Measurements from ENCODE around the gene DCTN5. TPM values are rescaled to one million over a fixed set of nuclear protein-coding genes. Genes with fewer than 3 reads are reported as not detected.
"Not testable (repeated sequence)": the region's sequence is repeated elsewhere in the genome, so short reads cannot be mapped to it uniquely, and the experiment has no call there.

Gene DCTN5
- polyA plus RNA-seq, 1 of the 3 experiments (the other 2 are of a cell fraction): 45.6 TPM

DNA sequence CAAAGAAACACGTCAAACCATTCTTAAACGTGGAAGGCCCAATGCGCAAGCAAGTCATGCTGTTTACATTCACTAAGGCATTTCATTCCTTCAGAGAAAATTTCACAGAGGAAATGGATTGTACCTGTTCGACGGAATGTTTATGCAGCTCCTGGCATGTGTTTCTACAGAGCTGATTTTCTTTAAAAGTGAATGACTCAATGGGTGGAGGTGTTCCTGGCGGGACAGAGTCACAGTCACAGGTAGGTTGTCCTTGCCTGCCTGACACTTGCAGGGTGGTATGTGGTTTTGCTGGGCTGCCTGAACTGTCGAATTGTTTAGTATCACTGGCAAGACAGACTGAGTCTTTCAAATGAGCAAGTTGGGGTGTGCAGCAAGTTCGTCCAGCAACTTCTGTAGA, 11.8 kb upstream of the DCTN5 start:
- no peaks in the 10 kb centered on the region for H3K9me2 ChIP-seq
- H3K79me2 ChIP-seq (ENCODE audit: insufficient read depth): peaks cover 21% of the 10 kb centered on the region
- WGBS (ENCODE audit: low lambda C conversion rate): over 99% methylated on average over 8 of the region's 8 CpGs
- CTCF ChIA-PET: no interaction called here
- no peak for TF ChIP-seq MXI1 (IDR thresholded peaks at IDR 0.05; ENCODE audit: low read depth, low read length)
- TF ChIP-seq GABPA (IDR thresholded peaks at IDR 0.05; ENCODE audit: low read depth): no peak
- no peak for TF ChIP-seq EZH2phosphoT487 (IDR thresholded peaks at IDR 0.05; ENCODE audit: borderline replicate concordance, low read depth)
- peaks cover 23 to 41% of the 10 kb centered on the region in 2 experiments for H3K36me3 ChIP-seq (replicated peaks in 1 of 2; ENCODE audit: control insufficient read depth in 1 of 2, insufficient read depth in 2 of 2, low read length in 1 of 2)
- no peak overlapping the region for H3K4me3 ChIP-seq (ENCODE audit: low read depth in 2 of 2, low read length in 1 of 2)
- no peaks in the 10 kb centered on the region for H3K27me3 ChIP-seq (ENCODE audit: insufficient read depth)
- H4K20me1 ChIP-seq (ENCODE audit: insufficient read depth): no peaks in the 10 kb centered on the region
- H2AFZ ChIP-seq (ENCODE audit: low read depth): no peak overlapping the region
- no peaks in the 10 kb centered on the region for H3K9me3 ChIP-seq
- H3K9ac ChIP-seq: no peak overlapping the region
- H3K4me2 ChIP-seq: no peak overlapping the region
- POLR2A ChIA-PET: no interaction called here
- DNase-seq: no peak
- H3K4me1 ChIP-seq (ENCODE audit: control insufficient read depth in 1 of 2, insufficient read depth in 2 of 2, low read depth in 1 of 2, low read length in 1 of 2): no peaks in the 10 kb centered on the region
- no peaks in the 10 kb centered on the region for H3F3A ChIP-seq (replicated peaks; ENCODE audit: insufficient read depth)
- H3K27ac ChIP-seq (ENCODE audit: low read depth in 2 of 2, low read length in 1 of 2): no peak overlapping the region

DNA sequence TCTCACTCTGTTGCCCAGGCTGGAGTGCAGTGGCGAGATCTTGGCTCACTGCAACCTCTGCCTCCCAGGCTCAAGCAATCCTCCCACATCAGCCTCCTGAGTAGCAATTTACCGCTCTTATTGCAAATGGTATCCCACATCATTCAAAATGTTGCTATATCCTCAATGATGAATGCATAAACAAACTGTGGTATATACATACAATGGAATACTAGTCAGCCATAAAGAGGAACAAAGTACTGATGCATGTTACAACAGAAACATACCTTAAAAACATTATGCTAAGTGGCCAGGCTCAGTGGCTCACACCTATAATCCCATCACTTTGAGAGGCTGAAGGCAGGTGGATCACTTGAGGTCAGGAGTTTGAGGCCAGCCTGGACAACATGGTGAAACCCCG, 9.4 kb upstream of the DCTN5 start:
- H2AFZ ChIP-seq (ENCODE audit: low read depth); CTCF ChIA-PET; H3F3A ChIP-seq (replicated peaks; ENCODE audit: insufficient read depth); DNase-seq; H3K27ac ChIP-seq (ENCODE audit: low read depth in 2 of 2, low read length in 1 of 2); POLR2A ChIA-PET; H3K9me3 ChIP-seq; H3K4me2 ChIP-seq; H3K9ac ChIP-seq; H3K4me3 ChIP-seq (ENCODE audit: low read depth in 2 of 2, low read length in 1 of 2); H3K4me1 ChIP-seq (ENCODE audit: control insufficient read depth in 1 of 2, insufficient read depth in 2 of 2, low read depth in 1 of 2, low read length in 1 of 2); H4K20me1 ChIP-seq (ENCODE audit: insufficient read depth); H3K9me2 ChIP-seq; H3K27me3 ChIP-seq (ENCODE audit: insufficient read depth): not testable (repeated sequence)
- WGBS (ENCODE audit: low lambda C conversion rate): 98% methylated on average over 3 of the region's 3 CpGs
- Histone ChIP-seq H3K79me2 (ENCODE audit: insufficient read depth) (peaks cover 21% of the 10 kb centered on the region), H3K36me3 (replicated peaks in 1 of 2; ENCODE audit: control insufficient read depth in 1 of 2, insufficient read depth in 2 of 2, low read length in 1 of 2) (peaks cover 32 to 47% of the 10 kb centered on the region in 2 experiments)

DNA sequence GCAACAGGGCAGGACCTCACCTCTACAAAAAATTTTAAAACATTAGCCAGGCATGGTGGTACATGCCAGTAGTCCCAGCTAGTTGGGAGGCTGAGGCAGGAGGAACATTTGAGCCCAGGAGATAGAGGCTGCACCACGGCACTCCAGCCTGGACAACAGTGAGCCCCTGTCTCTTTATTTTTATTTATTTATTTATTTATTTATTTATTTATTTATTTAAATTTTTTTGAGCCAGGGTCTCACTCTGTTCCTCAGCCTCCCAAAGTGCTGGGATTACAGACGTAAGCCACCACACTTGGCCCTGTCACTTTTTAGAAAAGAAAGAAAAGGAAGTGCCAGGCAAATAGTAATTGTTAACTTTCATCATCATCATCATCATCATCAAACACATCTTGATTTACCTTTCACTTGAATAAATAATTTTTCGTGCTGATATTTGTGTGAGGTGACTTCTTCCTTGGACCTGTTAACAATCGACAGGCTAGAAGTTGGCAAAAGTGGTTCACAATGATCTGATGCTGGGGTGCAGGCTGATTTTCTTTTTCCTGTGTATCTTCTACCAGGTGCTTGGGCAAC, 6.7 kb upstream of the DCTN5 start:
- Histone ChIP-seq H3F3A (replicated peaks; ENCODE audit: insufficient read depth) (no peaks in the 10 kb centered on the region), H3K36me3 (replicated peaks in 1 of 2; ENCODE audit: control insufficient read depth in 1 of 2, insufficient read depth in 2 of 2, low read length in 1 of 2) (peaks cover 26 to 41% of the 10 kb centered on the region in 2 experiments), H2AFZ (ENCODE audit: low read depth) (no peak overlapping the region), H3K9me3 (no peaks in the 10 kb centered on the region), H3K79me2 (ENCODE audit: insufficient read depth) (peaks cover 35% of the 10 kb centered on the region), H4K20me1 (ENCODE audit: insufficient read depth) (no peaks in the 10 kb centered on the region), H3K9ac (no peak overlapping the region), H3K9me2 (no peaks in the 10 kb centered on the region), H3K27me3 (ENCODE audit: insufficient read depth) (no peaks in the 10 kb centered on the region), H3K4me1 (ENCODE audit: control insufficient read depth in 1 of 2, insufficient read depth in 2 of 2, low read depth in 1 of 2, low read length in 1 of 2) (no peaks in the 10 kb centered on the region), H3K4me2 (no peak overlapping the region), H3K27ac (ENCODE audit: low read depth in 2 of 2, low read length in 1 of 2) (no peak overlapping the region), H3K4me3 (ENCODE audit: low read depth in 2 of 2, low read length in 1 of 2) (no peak overlapping the region)
- ChIA-PET POLR2A (no interaction called here), CTCF (no interaction called here)
- WGBS (ENCODE audit: low lambda C conversion rate): 91% methylated on average over 4 of the region's 4 CpGs
- no peak for DNase-seq
- TF ChIP-seq, protein P1, sequence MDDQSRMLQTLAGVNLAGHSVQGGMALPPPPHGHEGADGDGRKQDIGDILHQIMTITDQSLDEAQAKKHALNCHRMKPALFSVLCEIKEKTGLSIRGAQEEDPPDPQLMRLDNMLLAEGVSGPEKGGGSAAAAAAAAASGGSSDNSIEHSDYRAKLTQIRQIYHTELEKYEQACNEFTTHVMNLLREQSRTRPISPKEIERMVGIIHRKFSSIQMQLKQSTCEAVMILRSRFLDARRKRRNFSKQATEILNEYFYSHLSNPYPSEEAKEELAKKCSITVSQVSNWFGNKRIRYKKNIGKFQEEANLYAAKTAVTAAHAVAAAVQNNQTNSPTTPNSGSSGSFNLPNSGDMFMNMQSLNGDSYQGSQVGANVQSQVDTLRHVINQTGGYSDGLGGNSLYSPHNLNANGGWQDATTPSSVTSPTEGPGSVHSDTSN (IDR thresholded peaks at IDR 0.05): no peak
- no peak for TF ChIP-seq ELF1 (IDR thresholded peaks at IDR 0.05)
- no peak for TF ChIP-seq NFIC (IDR thresholded peaks at IDR 0.05; ENCODE audit: borderline replicate concordance)
- TF ChIP-seq, protein P2, sequence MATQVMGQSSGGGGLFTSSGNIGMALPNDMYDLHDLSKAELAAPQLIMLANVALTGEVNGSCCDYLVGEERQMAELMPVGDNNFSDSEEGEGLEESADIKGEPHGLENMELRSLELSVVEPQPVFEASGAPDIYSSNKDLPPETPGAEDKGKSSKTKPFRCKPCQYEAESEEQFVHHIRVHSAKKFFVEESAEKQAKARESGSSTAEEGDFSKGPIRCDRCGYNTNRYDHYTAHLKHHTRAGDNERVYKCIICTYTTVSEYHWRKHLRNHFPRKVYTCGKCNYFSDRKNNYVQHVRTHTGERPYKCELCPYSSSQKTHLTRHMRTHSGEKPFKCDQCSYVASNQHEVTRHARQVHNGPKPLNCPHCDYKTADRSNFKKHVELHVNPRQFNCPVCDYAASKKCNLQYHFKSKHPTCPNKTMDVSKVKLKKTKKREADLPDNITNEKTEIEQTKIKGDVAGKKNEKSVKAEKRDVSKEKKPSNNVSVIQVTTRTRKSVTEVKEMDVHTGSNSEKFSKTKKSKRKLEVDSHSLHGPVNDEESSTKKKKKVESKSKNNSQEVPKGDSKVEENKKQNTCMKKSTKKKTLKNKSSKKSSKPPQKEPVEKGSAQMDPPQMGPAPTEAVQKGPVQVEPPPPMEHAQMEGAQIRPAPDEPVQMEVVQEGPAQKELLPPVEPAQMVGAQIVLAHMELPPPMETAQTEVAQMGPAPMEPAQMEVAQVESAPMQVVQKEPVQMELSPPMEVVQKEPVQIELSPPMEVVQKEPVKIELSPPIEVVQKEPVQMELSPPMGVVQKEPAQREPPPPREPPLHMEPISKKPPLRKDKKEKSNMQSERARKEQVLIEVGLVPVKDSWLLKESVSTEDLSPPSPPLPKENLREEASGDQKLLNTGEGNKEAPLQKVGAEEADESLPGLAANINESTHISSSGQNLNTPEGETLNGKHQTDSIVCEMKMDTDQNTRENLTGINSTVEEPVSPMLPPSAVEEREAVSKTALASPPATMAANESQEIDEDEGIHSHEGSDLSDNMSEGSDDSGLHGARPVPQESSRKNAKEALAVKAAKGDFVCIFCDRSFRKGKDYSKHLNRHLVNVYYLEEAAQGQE (IDR thresholded peaks at IDR 0.05; ENCODE audit: low read depth, low read length): no peak
- TF ChIP-seq FOXJ3 (CRISPR knock-in tag; IDR thresholded peaks at IDR 0.05): no peak
- TF ChIP-seq, protein P3, sequence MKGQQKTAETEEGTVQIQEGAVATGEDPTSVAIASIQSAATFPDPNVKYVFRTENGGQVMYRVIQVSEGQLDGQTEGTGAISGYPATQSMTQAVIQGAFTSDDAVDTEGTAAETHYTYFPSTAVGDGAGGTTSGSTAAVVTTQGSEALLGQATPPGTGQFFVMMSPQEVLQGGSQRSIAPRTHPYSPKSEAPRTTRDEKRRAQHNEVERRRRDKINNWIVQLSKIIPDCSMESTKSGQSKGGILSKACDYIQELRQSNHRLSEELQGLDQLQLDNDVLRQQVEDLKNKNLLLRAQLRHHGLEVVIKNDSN (IDR thresholded peaks at IDR 0.05; ENCODE audit: borderline replicate concordance, low read depth): no peak
- TF ChIP-seq YY1 (IDR thresholded peaks at IDR 0.05; ENCODE audit: low read depth): no peak
- no peak for TF ChIP-seq SMC3 (IDR thresholded peaks at IDR 0.05; ENCODE audit: low read depth, low read length)
- TF ChIP-seq EZH2phosphoT487 (IDR thresholded peaks at IDR 0.05; ENCODE audit: borderline replicate concordance, low read depth): no peak
- TF ChIP-seq, protein P4, sequence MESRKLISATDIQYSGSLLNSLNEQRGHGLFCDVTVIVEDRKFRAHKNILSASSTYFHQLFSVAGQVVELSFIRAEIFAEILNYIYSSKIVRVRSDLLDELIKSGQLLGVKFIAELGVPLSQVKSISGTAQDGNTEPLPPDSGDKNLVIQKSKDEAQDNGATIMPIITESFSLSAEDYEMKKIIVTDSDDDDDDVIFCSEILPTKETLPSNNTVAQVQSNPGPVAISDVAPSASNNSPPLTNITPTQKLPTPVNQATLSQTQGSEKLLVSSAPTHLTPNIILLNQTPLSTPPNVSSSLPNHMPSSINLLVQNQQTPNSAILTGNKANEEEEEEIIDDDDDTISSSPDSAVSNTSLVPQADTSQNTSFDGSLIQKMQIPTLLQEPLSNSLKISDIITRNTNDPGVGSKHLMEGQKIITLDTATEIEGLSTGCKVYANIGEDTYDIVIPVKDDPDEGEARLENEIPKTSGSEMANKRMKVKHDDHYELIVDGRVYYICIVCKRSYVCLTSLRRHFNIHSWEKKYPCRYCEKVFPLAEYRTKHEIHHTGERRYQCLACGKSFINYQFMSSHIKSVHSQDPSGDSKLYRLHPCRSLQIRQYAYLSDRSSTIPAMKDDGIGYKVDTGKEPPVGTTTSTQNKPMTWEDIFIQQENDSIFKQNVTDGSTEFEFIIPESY (IDR thresholded peaks at IDR 0.05; ENCODE audit: borderline replicate concordance, low read depth): no peak
- TF ChIP-seq MXI1 (IDR thresholded peaks at IDR 0.05; ENCODE audit: low read depth, low read length): no peak
- no peak for TF ChIP-seq RAD21 (IDR thresholded peaks at IDR 0.05; ENCODE audit: low read length)
- no peak for TF ChIP-seq TAF1 (IDR thresholded peaks at IDR 0.05; ENCODE audit: borderline replicate concordance, low read depth, low read length)
- no peak for TF ChIP-seq EP300 (IDR thresholded peaks at IDR 0.05; ENCODE audit: borderline replicate concordance in 1 of 2, low read depth in 1 of 2, low read length in 1 of 2)

All from SK-N-SH (cell line).